Measurements from ENCODE around the gene ZNF443. TPM values are rescaled to one million over a fixed set of nuclear protein-coding genes. Genes with fewer than 3 reads are reported as not detected.
A peak's percentile ranks its signal among the peaks of the same experiment; 100 is the strongest.
"Not testable (repeated sequence)": the region's sequence is repeated elsewhere in the genome, so short reads cannot be mapped to it uniquely, and the experiment has no call there.

ZNF443 gene
- total RNA-seq, 1 experiment from 2014 or later: 5.8 TPM

DNA sequence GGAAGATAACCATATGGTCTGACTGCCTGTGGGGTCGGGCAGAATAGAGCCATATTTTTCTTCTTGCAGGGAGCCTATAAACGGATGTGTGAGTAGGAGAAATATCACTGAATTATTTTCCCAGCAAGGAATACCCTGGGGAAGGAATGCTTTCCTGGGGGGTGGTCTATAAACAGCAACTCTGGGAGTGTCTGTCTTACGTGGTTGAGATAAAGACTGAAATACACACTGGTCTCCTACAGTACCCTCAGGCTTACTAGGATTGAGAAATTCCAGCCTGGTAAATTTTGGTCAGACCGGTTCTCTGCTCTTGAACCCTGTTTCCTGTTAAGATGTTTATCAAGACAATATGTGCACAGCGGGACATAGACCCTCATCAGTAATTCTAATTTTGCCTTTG, 23.5 kb downstream of the ZNF443 start:
- DNase-seq (ENCODE audit: low read depth): not testable (repeated sequence)

DNA sequence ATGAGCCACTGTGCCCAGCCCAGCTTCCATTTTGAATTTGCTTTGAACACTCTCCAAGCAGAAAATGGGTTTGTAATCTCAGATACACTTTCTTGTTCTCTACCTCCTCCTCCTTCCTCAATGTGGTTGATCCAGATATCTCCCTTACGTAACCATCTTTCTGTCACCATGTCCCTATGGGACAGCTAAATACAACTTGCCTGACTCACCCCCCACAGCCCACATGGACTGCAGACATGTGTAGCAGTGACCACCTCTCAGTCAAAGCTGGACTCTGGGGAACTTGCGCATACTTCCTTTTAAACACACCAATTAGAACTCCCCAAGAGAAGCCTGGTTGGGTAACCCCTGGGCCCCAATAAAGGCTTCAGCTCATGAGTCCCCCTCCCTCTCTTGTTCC, 28.9 kb downstream of the ZNF443 start:
- no peak for DNase-seq (ENCODE audit: low read depth)

DNA sequence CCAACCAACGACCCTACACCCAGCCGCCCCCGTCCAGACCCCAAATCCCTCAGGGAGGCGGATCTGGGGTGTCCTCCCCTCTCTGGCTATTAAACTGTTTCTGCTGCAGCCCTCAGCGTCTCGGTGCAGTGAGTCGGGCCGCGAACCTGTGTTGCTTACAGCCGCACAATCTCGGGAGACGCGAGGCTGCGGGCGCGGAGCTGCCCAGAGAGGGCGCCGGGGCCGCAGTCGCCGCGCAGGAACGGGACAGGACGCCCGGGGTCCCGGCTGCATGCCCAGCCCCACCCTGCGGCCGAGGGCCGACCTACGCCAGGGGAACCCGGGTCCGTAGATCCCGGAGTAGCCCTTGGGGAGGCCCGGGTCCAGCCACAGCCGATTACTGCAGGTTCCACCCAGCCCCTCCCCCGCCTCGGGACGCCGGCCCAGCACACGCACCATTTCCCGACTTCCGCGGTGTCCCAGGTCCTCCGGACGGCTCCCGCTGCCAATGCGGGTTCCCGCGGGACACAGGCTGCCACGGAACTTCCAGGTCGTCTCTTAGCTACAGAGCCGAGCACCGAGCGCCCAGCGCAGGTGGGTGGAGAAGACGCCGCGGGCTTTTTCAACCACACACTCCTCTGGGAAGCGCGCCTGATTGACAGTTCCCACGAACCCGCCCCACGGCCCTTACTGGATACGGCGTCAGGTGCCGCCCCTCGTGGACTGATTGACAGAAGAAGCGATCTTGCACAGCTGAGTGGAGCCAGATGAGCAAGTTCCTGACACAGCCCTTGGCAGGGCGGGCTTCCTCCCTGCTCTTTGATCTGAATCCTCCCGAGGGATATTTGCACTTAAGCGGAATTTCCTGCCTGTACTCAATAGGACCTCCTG, 40.0 kb downstream of the ZNF443 start, which contains the start of gene ZNF799:
Gene ZNF799, minus strand, starts transcription at position 639 of the 870 bp plus-strand sequence. Its CDS starts 201 bp downstream, at position 438.
- peak; percentile 98 for DNase-seq (ENCODE audit: low read depth)

DNA sequence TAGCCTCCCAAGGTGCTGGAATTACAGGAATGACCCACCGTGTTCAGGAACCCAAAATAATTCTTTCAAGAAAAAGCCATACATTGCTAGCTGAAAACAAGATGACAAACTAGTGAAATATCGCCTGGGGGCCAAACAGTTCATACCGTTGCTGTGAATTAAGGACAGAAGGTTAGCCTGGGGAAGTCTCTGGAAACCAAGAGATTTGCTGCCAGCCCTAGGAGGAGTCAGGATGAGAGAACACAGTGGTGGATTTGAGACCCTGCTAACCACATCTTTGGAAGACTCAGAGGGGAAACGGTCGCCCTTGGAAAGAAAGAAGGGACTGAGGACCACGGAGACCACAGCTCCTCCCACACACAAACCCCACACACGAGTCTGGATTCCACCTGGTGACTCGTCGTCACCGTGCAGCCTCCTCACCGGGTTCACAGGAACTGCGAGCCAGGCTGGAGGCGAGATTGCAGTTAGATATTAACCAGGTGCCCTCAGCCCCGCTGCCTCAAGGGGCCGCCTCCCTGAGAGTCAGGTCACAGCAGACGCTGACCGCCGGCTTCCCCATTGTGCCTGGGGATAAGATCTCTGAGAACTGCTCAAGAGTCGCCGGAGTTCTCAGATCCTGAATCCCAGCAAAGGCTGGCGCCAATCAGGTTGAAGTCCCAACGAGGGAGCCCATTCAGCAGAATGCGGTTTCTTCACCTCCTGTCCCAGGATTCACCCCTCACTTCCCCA, 40.8 kb downstream of the ZNF443 start:
- DNase-seq (ENCODE audit: low read depth): peak; percentile 50

DNA sequence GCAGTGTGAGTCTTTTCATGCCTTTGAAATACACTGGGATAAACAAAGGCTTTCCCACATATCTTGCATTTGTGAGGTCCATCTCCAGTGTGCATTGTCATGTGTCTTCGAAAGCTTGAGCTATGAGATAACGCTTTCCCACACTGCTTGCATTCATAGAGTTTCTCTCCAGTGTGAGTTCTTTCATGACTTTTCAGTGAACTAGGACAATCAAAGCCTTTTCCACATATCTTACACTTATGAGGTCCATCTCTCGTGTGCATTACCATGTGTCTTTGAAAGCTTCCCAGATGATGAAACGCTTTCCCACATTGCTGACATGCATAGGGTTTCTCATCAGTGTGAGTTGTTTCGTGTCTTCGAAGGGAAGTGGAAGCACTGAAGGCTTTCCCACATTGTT, 49.7 kb downstream of the ZNF443 start:
- not testable (repeated sequence) for DNase-seq (ENCODE audit: low read depth)

DNA sequence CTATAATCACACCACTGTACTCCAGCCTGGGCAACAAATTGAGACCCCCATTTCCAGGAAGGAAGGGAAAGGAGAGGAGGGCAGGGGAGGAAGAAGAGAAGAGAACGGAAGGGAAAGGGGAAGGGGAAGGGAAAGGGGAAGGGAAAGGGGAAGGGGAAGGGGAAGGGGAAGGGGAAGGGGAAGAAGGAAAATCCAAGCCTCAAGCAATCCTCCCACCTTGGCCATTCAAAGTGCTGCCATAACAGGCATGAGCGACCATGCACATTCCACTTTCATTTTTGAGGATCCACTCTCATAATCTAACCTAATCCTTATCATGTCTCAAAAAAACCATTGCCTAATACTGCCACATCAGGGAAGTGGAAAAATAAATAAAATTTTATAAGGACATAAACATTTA, 54.5 kb downstream of the ZNF443 start:
- DNase-seq (ENCODE audit: low read depth): not testable (repeated sequence)

DNA sequence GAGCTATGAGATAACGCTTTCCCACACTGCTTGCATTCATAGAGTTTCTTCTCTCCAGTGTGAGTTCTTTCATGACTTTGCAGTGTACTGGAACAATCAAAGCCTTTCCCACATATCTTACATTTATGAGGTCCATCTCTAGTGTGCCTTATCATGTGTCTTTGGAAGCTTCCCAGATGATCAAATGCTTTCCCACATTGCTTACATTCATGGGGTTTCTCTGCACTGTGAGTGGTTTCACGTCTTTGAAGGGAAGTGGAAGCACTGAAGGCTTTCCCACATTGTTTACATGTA, 60.4 kb downstream of the ZNF443 start:
- DNase-seq (ENCODE audit: low read depth): no peak

DNA sequence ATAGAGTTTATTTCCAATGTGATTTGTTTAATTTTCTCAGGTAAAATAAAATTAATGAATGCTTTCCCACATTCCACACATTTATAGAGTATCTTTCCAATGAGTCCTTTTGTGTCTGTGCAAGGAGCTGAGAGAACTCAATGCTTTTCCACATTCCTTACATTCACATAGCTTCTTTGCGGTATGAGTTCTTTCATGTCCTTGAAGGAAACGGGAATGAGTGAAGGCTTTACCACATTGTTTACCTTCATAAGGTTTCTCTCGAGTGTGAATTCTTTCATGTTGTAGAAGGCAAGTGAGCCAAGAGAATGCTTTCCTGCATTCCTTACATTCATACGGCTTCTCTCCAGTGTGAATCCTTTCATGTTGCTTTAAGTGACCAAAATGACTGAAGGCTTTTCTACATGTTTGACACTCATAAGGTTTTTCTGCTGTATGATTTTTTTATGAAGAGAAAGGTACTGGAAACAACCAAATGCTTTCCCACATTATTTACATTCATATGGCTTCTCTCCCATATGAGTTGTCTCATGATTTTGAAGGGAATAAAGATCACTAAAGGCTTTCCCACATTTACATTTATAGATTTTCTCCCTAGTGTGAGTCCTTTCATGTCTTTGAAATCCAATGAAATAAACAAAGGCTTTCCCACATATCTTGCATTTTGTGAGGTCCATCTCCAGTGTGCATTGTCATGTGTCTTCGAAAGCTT, 60.9 kb downstream of the ZNF443 start:
- no peak for DNase-seq (ENCODE audit: low read depth)

Other genes with a start within 250 kb of the ZNF443 start
- 5.0 and 6.6 TPM in 2 replicates for gene ZNF44, start 146.1 kb downstream of the ZNF443 start, total RNA-seq (2014; rRNA removed; shearing (Covaris generic))
- gene ZNF563, start 107.4 kb downstream of the ZNF443 start, total RNA-seq (2014; rRNA removed; shearing (Covaris generic)): 3.0 and 6.5 TPM in 2 replicates
- gene ZNF442, start 75.3 kb downstream of the ZNF443 start, total RNA-seq (2014; rRNA removed; shearing (Covaris generic)): 1.6 and 2.1 TPM in 2 replicates
- gene ZNF799, start 39.8 kb downstream of the ZNF443 start, total RNA-seq (2014; rRNA removed; shearing (Covaris generic)): 3.9 and 4.8 TPM in 2 replicates
- gene ZNF709, start 43.8 kb upstream of the ZNF443 start, total RNA-seq (2014; rRNA removed; shearing (Covaris generic)): 3.0 and 3.5 TPM in 2 replicates
- gene ZNF564, start 110.5 kb upstream of the ZNF443 start, total RNA-seq (2014; rRNA removed; shearing (Covaris generic)): 2.5 and 3.3 TPM in 2 replicates
- 4.7 and 4.9 TPM in 2 replicates for gene ZNF490, start 169.8 kb upstream of the ZNF443 start, total RNA-seq (2014; rRNA removed; shearing (Covaris generic))
- 9.6 and 10.8 TPM in 2 replicates for gene ZNF791, start 169.9 kb upstream of the ZNF443 start, total RNA-seq (2014; rRNA removed; shearing (Covaris generic))
- 22.6 and 25.2 TPM in 2 replicates for gene MAN2B1, start 225.7 kb upstream of the ZNF443 start, total RNA-seq (2014; rRNA removed; shearing (Covaris generic))
- 10.2 and 14.6 TPM in 2 replicates for gene WDR83, start 225.8 kb upstream of the ZNF443 start, total RNA-seq (2014; rRNA removed; shearing (Covaris generic))
- gene DHPS, start 240.9 kb upstream of the ZNF443 start, total RNA-seq (2014; rRNA removed; shearing (Covaris generic)): 95.2 and 109 TPM in 2 replicates
- gene GNG14, start 247.0 kb upstream of the ZNF443 start, total RNA-seq (2014; rRNA removed; shearing (Covaris generic)): not detected in 2 replicates